Skeletal muscle tissue (tissue), 4 donors: ENCODE results near the gene SLC23A3. TPM values are rescaled to one million over a fixed set of nuclear protein-coding genes. Genes with fewer than 3 reads are reported as not detected.

Experiments used
- H3K27ac ChIP-seq: one replicate; pipeline ENCODE4 v1.7.0; 2013; ENCODE audit warnings: mild to moderate bottlenecking, low read depth, low read length, inconsistent platforms
- H3K27me3 ChIP-seq, 3 donors: one replicate each; pipeline ENCODE4 v1.7.0; 2013; ENCODE audit warnings: low read length in 3 of 3; ENCODE audit not compliant: control insufficient read depth in 3 of 3, insufficient read depth in 3 of 3
- H3K36me3 ChIP-seq, 3 donors: one replicate each; pipeline ENCODE4 v1.7.0; 2013; ENCODE audit warnings: low read length in 3 of 3; ENCODE audit not compliant: control insufficient read depth in 3 of 3, insufficient read depth in 3 of 3
- H3K4me1 ChIP-seq, 3 donors: one replicate each; pipeline ENCODE4 v1.7.0; 2013; ENCODE audit warnings: low read length in 3 of 3, mild to moderate bottlenecking in 3 of 3; ENCODE audit not compliant: control insufficient read depth in 3 of 3, insufficient read depth in 3 of 3
- H3K4me3 ChIP-seq, 3 donors: one replicate each; pipeline ENCODE4 v1.7.0; 2013; ENCODE audit warnings: low read length in 3 of 3
- H3K9ac ChIP-seq, 3 donors: one replicate each; pipeline ENCODE4 v1.7.0; 2013; ENCODE audit warnings: low read length in 3 of 3, mild to moderate bottlenecking in 3 of 3, moderate library complexity in 2 of 3, low read depth in 1 of 3
- H3K9me3 ChIP-seq, 3 donors: one replicate each; pipeline ENCODE4 v1.7.0; 2013; ENCODE audit warnings: low read length in 3 of 3; ENCODE audit not compliant: control insufficient read depth in 3 of 3
- total RNA-seq: library from RNA; depleted of rRNA; stranded (reverse); fragments of >200 nt; gene quantifications from one replicate; pipeline ENCODE4 v1.2.3, GENCODE V29; 2014
- donor health status: Osteomylitis.

Gene SLC23A3
- total RNA-seq, 1 donor from 2014 or later, result 0.52 TPM

DNA sequence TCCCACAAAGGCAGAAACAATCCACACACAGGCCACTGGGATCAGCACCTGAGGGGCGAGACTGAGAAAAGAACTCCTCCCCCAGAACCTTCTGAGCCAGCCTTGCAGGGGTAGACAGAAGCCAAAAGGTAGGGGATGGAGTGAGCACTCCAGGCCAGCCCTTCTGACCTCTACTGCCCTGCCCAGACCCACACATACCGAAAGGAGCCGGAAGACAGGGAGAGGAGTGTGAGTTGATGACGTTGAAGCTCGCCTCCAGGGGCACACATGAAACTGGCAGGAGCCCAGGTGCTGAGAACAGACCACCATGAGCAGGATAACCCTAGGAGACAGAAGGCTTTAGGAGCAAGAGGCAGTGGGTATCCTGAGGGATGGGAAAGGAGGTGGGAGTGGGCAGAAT lies 1.8 kb downstream of the SLC23A3 start:
- Histone ChIP-seq H3K36me3 (peaks cover 6 to 10% (median 9%) of the 10 kb centered on the region in 3 donors), H3K27me3 (no peaks in the 10 kb centered on the region), H3K4me3 (no peak overlapping the region)

DNA sequence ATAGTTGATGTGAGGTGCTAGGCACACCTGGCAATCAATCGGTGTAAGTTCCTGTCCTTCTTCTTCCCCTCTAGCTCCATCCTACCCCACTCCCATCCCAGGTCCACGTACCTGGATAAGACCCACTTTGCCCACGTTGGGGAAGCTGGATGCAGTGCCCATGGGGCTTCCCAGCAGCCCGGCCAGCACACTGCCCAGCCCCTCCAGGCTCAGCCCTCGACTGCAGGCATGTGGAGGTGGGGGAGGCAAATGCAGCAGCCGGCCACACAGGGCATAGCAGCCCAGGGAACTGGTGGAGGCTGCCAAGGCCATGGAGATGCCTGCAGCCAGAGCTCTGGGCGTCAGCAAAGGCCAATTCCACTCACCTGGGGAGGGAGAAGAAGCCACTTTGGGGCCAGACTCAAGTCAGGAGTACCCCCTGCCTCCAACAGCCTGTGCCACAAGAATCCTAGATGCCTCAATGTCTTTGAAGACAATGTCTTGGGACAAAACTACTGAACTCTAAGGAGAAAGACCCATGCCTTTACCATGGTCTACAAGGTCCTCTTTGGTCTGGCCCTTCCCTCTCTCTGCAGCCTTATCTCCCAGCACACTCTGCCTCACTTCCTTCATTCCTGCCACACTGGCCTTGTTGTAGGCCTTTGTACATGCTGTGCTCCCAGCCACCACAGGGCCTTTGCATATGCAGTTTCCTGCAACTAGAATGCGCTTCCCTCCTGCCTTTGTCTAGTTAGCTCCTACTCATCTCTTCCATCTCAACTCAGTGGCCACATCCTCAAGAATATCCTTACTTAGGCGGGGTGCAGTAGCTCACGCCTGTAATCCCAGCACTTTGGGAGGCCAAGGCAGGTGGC lies 4.5 kb downstream of the SLC23A3 start:
- Histone ChIP-seq H3K27me3 (no peaks in the 10 kb centered on the region), H3K4me3 (no peak overlapping the region), H3K9me3 (no peaks in the 10 kb centered on the region), H3K36me3 (no peaks in the 10 kb centered on the region), H3K9ac (peak overlapping the region in 1 of 3 donors; percentile 16), H3K4me1 (peaks cover 5 to 7% (median 6%) of the 10 kb centered on the region in 3 donors), H3K27ac (no peak overlapping the region)

More for the DNA sequence above, 1.8 kb downstream of the SLC23A3 start:
- no peak overlapping the region for H3K9ac ChIP-seq
- H3K4me1 ChIP-seq, result peaks cover 6 to 11% (median 6%) of the 10 kb centered on the region in 3 donors
- no peak overlapping the region for H3K27ac ChIP-seq
- H3K9me3 ChIP-seq, result no peaks in the 10 kb centered on the region

DNA sequence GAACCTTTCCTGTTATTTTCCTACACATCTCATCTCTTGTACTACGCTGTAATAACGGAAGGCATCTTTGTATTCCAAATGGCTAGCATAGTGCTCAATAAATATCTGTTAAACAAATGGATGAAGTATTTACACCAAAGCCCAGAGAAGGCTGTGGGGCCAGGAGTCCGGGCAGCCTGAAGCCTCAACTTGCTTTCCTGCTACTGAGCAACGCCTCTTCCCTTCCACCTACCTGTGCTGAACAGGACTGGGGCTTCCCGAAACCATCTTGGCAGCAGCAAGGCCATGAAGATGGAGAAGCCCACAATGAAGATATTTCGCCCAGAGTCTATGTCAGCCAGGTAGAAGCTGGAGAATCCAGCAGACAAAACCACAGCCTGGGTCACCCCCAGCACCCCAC lies 6.7 kb downstream of the SLC23A3 start:
- H3K36me3 ChIP-seq, result peaks cover 0 to under 1% (median 0%) of the 10 kb centered on the region in 3 donors
- no peak overlapping the region for H3K9ac ChIP-seq
- H3K27me3 ChIP-seq, result no peaks in the 10 kb centered on the region
- H3K4me1 ChIP-seq, result peaks cover 10 to 12% (median 12%) of the 10 kb centered on the region in 3 donors
- H3K9me3 ChIP-seq, result no peaks in the 10 kb centered on the region
- H3K27ac ChIP-seq, result no peak overlapping the region
- no peak overlapping the region for H3K4me3 ChIP-seq

DNA sequence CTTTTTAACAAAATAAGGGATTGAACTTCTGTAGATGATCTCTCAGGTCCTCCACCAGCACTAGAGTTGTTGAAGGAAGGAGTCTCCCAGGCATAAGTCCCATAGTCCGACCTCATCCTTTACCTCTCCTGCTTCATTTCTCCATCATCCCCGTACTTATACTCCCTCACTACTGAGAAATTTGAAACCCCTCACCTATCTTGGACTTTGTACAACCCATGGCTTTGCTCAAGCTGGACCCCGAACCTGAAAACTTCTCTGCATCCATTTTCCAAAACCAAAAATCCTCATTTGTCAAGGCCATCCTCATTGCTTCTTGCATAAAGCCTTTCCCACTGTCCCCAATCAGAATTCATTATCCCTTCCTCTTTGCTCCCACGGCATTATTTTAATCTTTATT lies 8.7 kb downstream of the SLC23A3 start:
- Histone ChIP-seq H3K9ac (peak overlapping the region in 1 of 3 donors; percentile 89), H3K36me3 (peaks cover 6 to 18% (median 17%) of the 10 kb centered on the region in 3 donors), H3K27ac (peak overlapping the region; percentile 60), H3K4me3 (peak overlapping the region; percentile 73 to 96 (median 94)), H3K9me3 (no peaks in the 10 kb centered on the region), H3K27me3 (no peaks in the 10 kb centered on the region), H3K4me1 (peaks cover 10 to 12% (median 12%) of the 10 kb centered on the region in 3 donors)

DNA sequence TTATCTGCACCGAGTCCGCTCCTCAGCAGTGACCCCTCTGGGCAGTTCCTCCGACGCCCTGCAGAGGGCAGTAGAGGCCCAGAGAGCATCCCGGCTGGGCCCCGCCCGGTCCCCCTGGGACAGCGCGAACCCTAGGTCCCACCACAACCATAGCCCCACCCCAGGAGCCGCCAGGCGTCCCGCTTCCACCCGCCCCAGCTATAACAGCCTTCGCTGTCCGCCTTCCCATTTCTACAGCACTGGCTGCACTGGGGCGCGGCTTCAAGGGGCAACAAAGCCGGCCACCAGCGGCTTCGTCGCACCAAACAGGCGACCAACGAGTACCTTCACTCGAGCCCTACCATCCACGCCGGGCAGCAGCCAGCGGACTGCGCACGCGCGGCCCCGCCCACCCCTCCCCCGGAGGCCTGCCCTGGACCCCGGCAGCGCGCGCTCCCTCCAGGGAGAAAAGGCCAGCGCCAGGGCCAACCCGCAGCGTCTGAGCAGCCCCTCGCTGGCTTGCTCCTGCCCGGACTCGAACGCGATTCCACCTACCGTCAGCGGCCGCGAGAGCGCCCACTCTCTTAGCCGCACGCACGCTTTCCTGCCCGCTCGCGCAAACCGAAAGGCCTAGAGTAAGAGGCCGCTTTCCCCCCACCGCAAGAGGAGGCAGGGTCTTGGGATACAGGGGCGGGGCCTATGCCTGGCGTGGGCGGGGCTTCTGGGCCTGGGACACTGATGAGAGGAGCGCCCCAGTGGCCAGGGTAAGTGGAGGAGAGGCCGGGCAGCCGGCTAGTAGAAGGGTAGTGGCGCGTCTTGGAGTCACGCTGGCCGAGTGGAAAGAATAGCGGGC lies 9.4 kb downstream of the SLC23A3 start, which contains the start of gene NHEJ1:
NHEJ1 (minus strand) TSS at position 630 of the 832 bp plus-strand sequence. CDS start 2,453 bp downstream, outside the sequence.
- Histone ChIP-seq H3K9ac (peak within 1 kb of the TSS; percentile 79 to 89 (median 81)), H3K9me3 (no peaks in the 10 kb centered on the region), H3K27ac (peak within 1 kb of the TSS; percentile 60), H3K27me3 (no peaks in the 10 kb centered on the region), H3K4me3 (peak within 1 kb of the TSS; percentile 73 to 96 (median 94)), H3K4me1 (peaks cover 10 to 12% (median 12%) of the 10 kb centered on the region in 3 donors), H3K36me3 (peaks cover 6 to 18% (median 17%) of the 10 kb centered on the region in 3 donors)

DNA sequence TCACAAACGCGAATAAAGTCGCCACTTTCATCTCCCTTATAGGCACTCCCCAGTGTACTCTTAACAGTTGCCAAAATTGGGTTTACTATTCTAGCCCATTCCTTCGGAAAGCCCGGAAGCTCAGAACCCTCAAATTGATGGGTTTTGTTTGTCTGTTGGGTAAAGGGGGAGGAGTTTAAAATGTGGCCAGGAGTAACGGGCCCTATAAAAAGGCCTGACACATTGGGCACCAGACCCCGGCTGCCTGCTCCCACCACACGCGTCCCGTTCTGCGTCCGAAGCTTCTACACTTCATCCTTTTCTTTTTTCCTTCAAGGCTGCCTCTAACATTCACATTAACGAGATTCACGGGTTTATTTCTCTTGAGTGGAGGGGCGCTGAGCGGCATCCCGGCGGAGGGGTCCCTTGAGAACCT lies 10.1 kb downstream of the SLC23A3 start:
- peaks cover 10 to 12% (median 12%) of the 10 kb centered on the region in 3 donors for H3K4me1 ChIP-seq
- peak overlapping the region; percentile 73 to 96 (median 94) for H3K4me3 ChIP-seq
- H3K27me3 ChIP-seq, result no peaks in the 10 kb centered on the region
- peak overlapping the region; percentile 46 to 89 (median 79) for H3K9ac ChIP-seq
- peak overlapping the region; percentile 60 for H3K27ac ChIP-seq
- no peaks in the 10 kb centered on the region for H3K9me3 ChIP-seq
- H3K36me3 ChIP-seq, result peaks cover 6 to 18% (median 17%) of the 10 kb centered on the region in 3 donors

DNA sequence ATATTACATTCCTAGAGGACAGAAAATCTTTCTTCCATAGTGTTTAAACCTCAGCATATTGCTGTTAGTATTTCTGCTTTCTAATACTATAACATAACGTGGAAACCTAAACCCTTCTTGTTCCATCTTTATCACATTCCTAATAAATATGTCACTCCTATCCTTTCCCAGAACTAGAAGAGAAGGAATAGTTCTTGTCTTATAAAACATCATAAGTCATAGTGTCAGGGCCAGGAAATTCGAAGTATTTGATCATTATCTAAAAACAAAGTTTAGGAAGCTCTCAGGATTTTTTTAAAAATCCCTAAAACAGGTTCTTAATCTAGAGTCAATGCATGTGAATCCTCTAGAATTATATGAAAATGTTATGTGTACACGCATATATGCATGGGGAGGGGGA lies 11.2 kb downstream of the SLC23A3 start:
- no peak overlapping the region for H3K27ac ChIP-seq
- H3K4me1 ChIP-seq, result peaks cover 10 to 12% (median 12%) of the 10 kb centered on the region in 3 donors

DNA sequence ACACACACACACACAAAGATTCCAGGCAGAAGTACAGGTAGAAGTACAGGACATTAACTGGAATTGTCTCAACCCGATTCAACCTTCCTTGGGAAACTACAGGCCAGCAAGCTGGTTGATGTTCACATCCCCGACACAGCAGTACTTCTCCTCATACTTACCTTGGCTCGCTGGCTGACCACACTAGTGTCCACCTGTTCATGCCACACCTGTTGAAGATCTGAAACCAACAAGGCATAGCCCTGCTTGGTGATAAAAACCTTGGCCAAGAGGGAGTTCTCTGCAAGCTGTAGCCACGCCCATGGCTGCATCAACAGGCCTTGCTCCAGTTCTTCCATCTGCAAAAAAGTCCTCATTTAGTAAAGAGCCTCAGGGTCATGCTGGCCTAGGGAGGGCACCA lies 11.8 kb downstream of the SLC23A3 start:
- peaks cover 10 to 12% (median 12%) of the 10 kb centered on the region in 3 donors for H3K4me1 ChIP-seq
- no peak overlapping the region for H3K4me3 ChIP-seq
- no peak overlapping the region for H3K27ac ChIP-seq
- H3K9ac ChIP-seq, result no peak overlapping the region
- H3K9me3 ChIP-seq, result no peaks in the 10 kb centered on the region
- peaks cover 6 to 28% (median 24%) of the 10 kb centered on the region in 3 donors for H3K36me3 ChIP-seq
- no peaks in the 10 kb centered on the region for H3K27me3 ChIP-seq

More for the DNA sequence above, 11.2 kb downstream of the SLC23A3 start:
- Histone ChIP-seq H3K36me3 (peaks cover 6 to 25% (median 20%) of the 10 kb centered on the region in 3 donors), H3K4me3 (no peak overlapping the region), H3K27me3 (no peaks in the 10 kb centered on the region), H3K9me3 (no peaks in the 10 kb centered on the region), H3K9ac (no peak overlapping the region)

DNA sequence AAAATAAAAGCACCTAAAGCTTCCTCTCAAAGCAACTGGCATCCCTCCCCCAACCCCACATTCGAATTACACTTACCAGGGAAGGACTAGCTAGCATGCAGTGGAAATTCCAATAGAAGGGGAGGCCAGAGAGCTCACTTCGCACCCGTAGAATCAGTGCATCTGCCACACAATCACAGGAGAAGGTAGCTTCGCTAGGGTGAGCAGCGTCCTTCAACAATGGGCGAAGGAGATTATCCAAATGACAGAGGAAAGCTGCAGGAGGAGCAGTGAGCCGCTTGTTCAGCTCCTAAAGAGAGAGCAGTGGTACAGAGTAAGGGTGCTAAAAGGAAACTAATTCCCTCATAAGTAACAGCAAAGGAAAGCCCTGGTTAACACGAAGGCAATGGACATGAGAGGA lies 12.4 kb downstream of the SLC23A3 start:
- Histone ChIP-seq H3K4me1 (peaks cover 10 to 12% (median 12%) of the 10 kb centered on the region in 3 donors), H3K9me3 (no peaks in the 10 kb centered on the region), H3K36me3 (peaks cover 6 to 28% (median 24%) of the 10 kb centered on the region in 3 donors), H3K9ac (no peak overlapping the region), H3K4me3 (no peak overlapping the region), H3K27me3 (no peaks in the 10 kb centered on the region), H3K27ac (no peak overlapping the region)
